ENCODE measurements around the gene MC1R. TPM values are rescaled to one million over a fixed set of nuclear protein-coding genes. Genes with fewer than 3 reads are reported as not detected.
"Not testable (repeated sequence)": the region's sequence is repeated elsewhere in the genome, so short reads cannot be mapped to it uniquely, and the experiment has no call there.

The MC1R gene
- polyA plus RNA-seq, 3 donors = 3.1 to 6.4 (median 5.3) TPM

GRCh38 chr16:89912143-89912542 is 6.5 kb upstream of the MC1R start:
- DNase-seq = no peak

GRCh38 chr16:89912627-89913026 is 6.0 kb upstream of the MC1R start:
- DNase-seq = no peak

GRCh38 chr16:89913408-89914387 is 5.0 kb upstream of the MC1R start:
- no peak for DNase-seq

GRCh38 chr16:89914642-89915285 is 3.9 kb upstream of the MC1R start:
- DNase-seq = not testable (repeated sequence)

- DNase-seq = no peak
Observed at GRCh38 chr16:89915303-89916232, 3.1 kb upstream of the MC1R start.

GRCh38 chr16:89917773-89918452 is 749 bp upstream of the MC1R start:
- peak; percentile 42 for DNase-seq

GRCh38 chr16:89919535-89920406 is 1.1 kb downstream of the MC1R start:
- no peak for DNase-seq

- DNase-seq = no peak
Observed at GRCh38 chr16:89920723-89921122, 2.1 kb downstream of the MC1R start.

GRCh38 chr16:89921131-89921701 is 2.6 kb downstream of the MC1R start:
- no peak for DNase-seq

GRCh38 chr16:89921702-89922476 is 3.2 kb downstream of the MC1R start:
- peak; percentile 60 for DNase-seq

GRCh38 chr16:89922477-89922883 is 3.8 kb downstream of the MC1R start:
- DNase-seq = peak; percentile 65

- peak; percentile 66 for DNase-seq
Observed at GRCh38 chr16:89922884-89923639, 4.4 kb downstream of the MC1R start, which contains the start of gene TUBB3. TUBB3 (plus strand) TSS chr16:89923342; CDS start chr16:89923402, 60 bp downstream.

- peak; percentile 12 for DNase-seq
Observed at GRCh38 chr16:89923640-89924296, 5.1 kb downstream of the MC1R start.

GRCh38 chr16:89924297-89924924 is 5.7 kb downstream of the MC1R start:
- DNase-seq = peak; percentile 64

- DNase-seq = no peak
Observed at GRCh38 chr16:89924925-89925307, 6.3 kb downstream of the MC1R start.

- DNase-seq = peak; percentile 8
Observed at GRCh38 chr16:89925596-89926079, 7.0 kb downstream of the MC1R start.

Data from renal pelvis (tissue), 4 donors.